OCI-LY7 (cell line): ENCODE measurements around the gene TMEM272. TPM values are rescaled to one million over a fixed set of nuclear protein-coding genes. Genes with fewer than 3 reads are reported as not detected.
"Not testable (repeated sequence)": the region's sequence is repeated elsewhere in the genome, so short reads cannot be mapped to it uniquely, and the experiment has no call there.

Source experiments
- BruUV-seq: library from RNA; stranded (reverse); fragments of 400-500 nt; replicated peaks from 2 replicates; lab custom pipeline; 2021; lab: Mats Ljungman, UMichigan
- CTCF ChIA-PET: fragments of 300-600 bp; sonication (Branson Sonifier 250); formaldehyde crosslinking; loops from one replicate; lab custom pipeline; 2022; ENCODE audit warnings: antibody characterized with exemption; ENCODE audit not compliant: unreplicated experiment; lab: Charles Lee
- POLR2A ChIA-PET: fragments of 300-600 bp; sonication (Branson Sonifier 250); formaldehyde crosslinking; loops from one replicate; lab custom pipeline; 2022; ENCODE audit warnings: antibody characterized with exemption; lab: Charles Lee
- DNase-seq: peaks from one replicate; pipeline ENCODE4 v3.0.0-alpha.2; 2015; ENCODE audit warnings: low spot score
- H2AFZ ChIP-seq: fragments of 200-600 bp; sonication (generic), shearing (Covaris generic); 2 replicates; pipeline ENCODE4 v1.6.1; 2014; ENCODE audit warnings: mild to moderate bottlenecking, antibody characterized with exemption, low read length, moderate library complexity
- H3K27ac ChIP-seq: fragments of 200-600 bp; sonication (generic); 2 replicates; pipeline ENCODE4 v1.5.1; 2014; ENCODE audit warnings: mixed run types, low read depth, mild to moderate bottlenecking, moderate library complexity, low read length, inconsistent platforms; ENCODE audit not compliant: poor library complexity, severe bottlenecking
- H3K36me3 ChIP-seq: fragments of 200-600 bp; sonication (generic); 2 replicates; pipeline ENCODE4 v1.6.1; 2014; ENCODE audit warnings: mild to moderate bottlenecking, antibody characterized with exemption, low read length, moderate library complexity, mixed read lengths; ENCODE audit not compliant: insufficient read depth
- H3K4me1 ChIP-seq: fragments of 200-600 bp; sonication (generic); 2 replicates; pipeline ENCODE4 v1.5.1; 2014; ENCODE audit warnings: mild to moderate bottlenecking, low read length; ENCODE audit not compliant: insufficient read depth, poor library complexity, severe bottlenecking
- H3K4me2 ChIP-seq: fragments of 200-600 bp; sonication (generic); 2 replicates; pipeline ENCODE4 v1.6.1; 2014; ENCODE audit warnings: mild to moderate bottlenecking, low read length
- H3K4me3 ChIP-seq: fragments of 200-600 bp; sonication (generic); 2 replicates; pipeline ENCODE4 v1.5.1; 2014; ENCODE audit warnings: mild to moderate bottlenecking, low read depth, low read length; ENCODE audit not compliant: poor library complexity, severe bottlenecking
- H3K79me2 ChIP-seq: fragments of 200-600 bp; sonication (generic); 2 replicates; pipeline ENCODE4 v1.6.1; 2016; ENCODE audit warnings: low read depth, mild to moderate bottlenecking, low read length, moderate library complexity, mixed read lengths; ENCODE audit not compliant: insufficient read depth
- H3K9me2 ChIP-seq: fragments of 200-600 bp; sonication (generic); 2 replicates; pipeline ENCODE4 v1.6.1; 2016; ENCODE audit warnings: mild to moderate bottlenecking, low read length, mixed read lengths; ENCODE audit not compliant: insufficient read depth
- H3K9me3 ChIP-seq: fragments of 200-600 bp; sonication (generic); 2 replicates; pipeline ENCODE4 v1.6.1; 2014; ENCODE audit warnings: mild to moderate bottlenecking, mixed run types, low read length, mixed read lengths
- H4K20me1 ChIP-seq: fragments of 200-600 bp; sonication (generic); 2 replicates; pipeline ENCODE4 v1.6.1; 2014; ENCODE audit warnings: mild to moderate bottlenecking, antibody characterized with exemption, low read length, moderate library complexity, mixed read lengths; ENCODE audit not compliant: insufficient read depth
- EZH2phosphoT487 ChIP-seq: fragments of 200-600 bp; sonication (generic); IDR thresholded peaks from 2 replicates; pipeline ENCODE4 v1.6.1; 2018; ENCODE audit warnings: low read depth, borderline replicate concordance, mild to moderate bottlenecking, mixed run types, antibody characterized with exemption, low read length, moderate library complexity, mixed read lengths
- intact Hi-C: fragments of 100-400 bp; cut with micrococcal nuclease; formaldehyde crosslinking; loops from one replicate; pipeline ENCODE4 v1.10.0; 2022; ENCODE audit not compliant: unreplicated experiment
- total RNA-seq, 2 experiments: library from RNA; depleted of rRNA in 1 of 2; stranded (reverse); fragments of >200 nt in 1 of 2; shearing (Covaris generic) in 1 of 2; gene quantifications; 2 replicates each; pipeline ENCODE4 v1.2.3, GENCODE V29; 2014 to 2022
- TF ChIP-seq, protein P1 (sequence below): fragments of 200-600 bp; sonication (generic); conservative IDR thresholded peaks from 2 replicates; pipeline ENCODE4 v1.5.1; 2014; ENCODE audit warnings: mild to moderate bottlenecking, antibody characterized with exemption, low read length, moderate library complexity, mixed read lengths

TMEM272 gene
- total RNA-seq, 2 experiments from 2014 or later: 0.41 to 0.46 TPM

DNA sequence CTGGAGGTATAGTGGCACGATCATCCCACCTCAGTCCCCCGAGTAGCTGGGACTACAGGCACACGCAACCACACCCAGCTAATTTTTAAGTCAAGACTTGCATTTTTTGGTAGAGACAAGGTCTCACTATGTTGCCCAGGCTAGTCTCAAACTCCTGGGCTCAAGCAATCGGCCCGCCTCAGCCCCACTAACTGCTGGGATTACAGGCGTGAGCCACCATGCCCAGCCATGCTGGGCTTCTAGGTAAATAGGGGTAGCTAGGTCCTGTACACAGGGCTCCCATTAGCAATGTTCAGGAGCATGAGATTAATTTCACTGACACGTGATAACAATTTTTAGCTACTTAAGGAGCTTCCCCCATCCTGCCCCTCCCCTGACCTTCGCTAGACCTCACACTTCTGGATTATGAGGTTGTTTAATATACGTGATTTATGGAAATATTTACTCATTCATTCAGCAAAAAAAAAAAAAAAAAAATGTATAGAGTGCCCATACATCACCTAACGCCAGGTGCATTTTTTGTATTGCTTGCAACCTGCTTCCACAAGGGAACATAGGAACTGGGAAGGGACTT is 19.2 kb downstream of the TMEM272 start:
- Histone ChIP-seq H3K9me3 (no peaks in the 10 kb centered on the region), H3K4me3 (peak overlapping the region; percentile 34), H3K4me1 (peaks cover 100% of the 10 kb centered on the region), H3K79me2 (no peaks in the 10 kb centered on the region), H3K36me3 (no peaks in the 10 kb centered on the region), H4K20me1 (no peaks in the 10 kb centered on the region), H3K9me2 (no peaks in the 10 kb centered on the region), H3K4me2 (peak overlapping the region; percentile 77), H3K27ac (peak overlapping the region; percentile 95), H2AFZ (peak overlapping the region; percentile 61; the same call in 1 of the 2 replicates)
- CTCF ChIA-PET: interaction anchor here (0.9 to 4.9 kb wide), 3 partner anchors 10 to 23 kb away, joined by 3 to 29 read pairs (median 5); no protein-coding TSS in a partner anchor
- intact Hi-C loops: loop anchor here (10.0 kb wide), 2 partner anchors 931 to 1231 kb away; no protein-coding TSS in a partner anchor
- DNase-seq: no peak
- POLR2A ChIA-PET: interaction anchor here (0.6 to 10.6 kb wide), 11 partner anchors 13 to 373 kb away, joined by 3 to 147 read pairs (median 4); partner anchors contain the start of genes ALG11 and INTS6
- TF ChIP-seq, protein P1, sequence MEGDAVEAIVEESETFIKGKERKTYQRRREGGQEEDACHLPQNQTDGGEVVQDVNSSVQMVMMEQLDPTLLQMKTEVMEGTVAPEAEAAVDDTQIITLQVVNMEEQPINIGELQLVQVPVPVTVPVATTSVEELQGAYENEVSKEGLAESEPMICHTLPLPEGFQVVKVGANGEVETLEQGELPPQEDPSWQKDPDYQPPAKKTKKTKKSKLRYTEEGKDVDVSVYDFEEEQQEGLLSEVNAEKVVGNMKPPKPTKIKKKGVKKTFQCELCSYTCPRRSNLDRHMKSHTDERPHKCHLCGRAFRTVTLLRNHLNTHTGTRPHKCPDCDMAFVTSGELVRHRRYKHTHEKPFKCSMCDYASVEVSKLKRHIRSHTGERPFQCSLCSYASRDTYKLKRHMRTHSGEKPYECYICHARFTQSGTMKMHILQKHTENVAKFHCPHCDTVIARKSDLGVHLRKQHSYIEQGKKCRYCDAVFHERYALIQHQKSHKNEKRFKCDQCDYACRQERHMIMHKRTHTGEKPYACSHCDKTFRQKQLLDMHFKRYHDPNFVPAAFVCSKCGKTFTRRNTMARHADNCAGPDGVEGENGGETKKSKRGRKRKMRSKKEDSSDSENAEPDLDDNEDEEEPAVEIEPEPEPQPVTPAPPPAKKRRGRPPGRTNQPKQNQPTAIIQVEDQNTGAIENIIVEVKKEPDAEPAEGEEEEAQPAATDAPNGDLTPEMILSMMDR: no peak
- no peak for TF ChIP-seq EZH2phosphoT487
- BruUV-seq: no TSS peak

DNA sequence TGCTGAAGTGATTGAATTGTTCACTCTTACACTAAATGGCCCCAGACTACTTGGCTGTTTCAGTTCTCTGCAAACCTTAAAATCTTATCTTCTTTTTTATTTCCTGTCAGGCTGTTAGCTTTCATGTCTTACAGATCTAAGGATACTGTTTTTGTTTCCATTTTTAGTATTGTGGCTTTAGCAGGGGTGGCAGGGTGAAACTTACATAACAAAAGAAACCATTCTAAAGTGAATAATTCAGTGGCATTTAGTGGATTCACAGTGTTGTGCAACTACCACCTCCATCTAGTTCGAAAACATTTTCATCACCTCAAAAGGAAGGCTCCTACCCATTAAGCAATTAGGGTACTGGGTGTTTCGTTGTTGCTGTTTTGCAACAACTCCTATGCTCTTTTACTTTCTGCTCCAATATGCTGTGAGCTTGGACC is 19.8 kb downstream of the TMEM272 start:
- intact Hi-C loops: loop anchor here (10.0 kb wide), 2 partner anchors 930 to 1230 kb away; no protein-coding TSS in a partner anchor
- DNase-seq: peak; percentile 72

DNA sequence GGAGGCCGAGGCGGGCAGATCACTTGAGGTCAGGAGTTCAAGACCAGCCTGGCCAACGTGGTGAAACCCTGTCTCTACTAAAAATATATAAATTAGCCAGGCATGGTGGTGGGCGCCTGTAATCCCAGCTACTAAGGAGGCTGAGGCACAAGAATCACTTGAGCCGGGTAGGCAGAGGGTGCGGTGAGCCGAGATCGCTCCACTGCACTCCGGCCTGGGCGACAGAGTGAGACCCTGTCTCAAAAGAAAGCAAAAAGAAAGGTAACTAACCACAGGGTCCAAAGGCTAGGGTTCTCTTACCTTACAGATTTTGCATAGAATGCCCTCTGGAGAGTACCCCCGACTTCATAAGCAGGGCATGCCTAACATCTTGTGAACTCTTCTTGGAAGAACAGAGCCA is 20.3 kb downstream of the TMEM272 start:
- H3K9me2 ChIP-seq, H3K36me3 ChIP-seq, H3K9me3 ChIP-seq, DNase-seq, H3K79me2 ChIP-seq, BruUV-seq, H4K20me1 ChIP-seq: not testable (repeated sequence)
- CTCF ChIA-PET: interaction anchor here (1.5 kb wide), 1 partner anchor 11 kb away, joined by 5 read pairs; no protein-coding TSS in a partner anchor
- Histone ChIP-seq H3K4me2 (peak overlapping the region; percentile 77), H3K4me1 (peaks cover 100% of the 10 kb centered on the region), H3K27ac (peak overlapping the region; percentile 95), H2AFZ (peak overlapping the region; percentile 61; the same call in 1 of the 2 replicates), H3K4me3 (peak overlapping the region; percentile 25)
- intact Hi-C loops: loop anchor here (10.0 kb wide), 2 partner anchors 930 to 1230 kb away; no protein-coding TSS in a partner anchor
- POLR2A ChIA-PET: interaction anchor here (1.0 to 10.6 kb wide), 3 partner anchors 12 to 18 kb away, joined by 3 to 147 read pairs (median 3); no protein-coding TSS in a partner anchor

More for the DNA sequence above, 19.8 kb downstream of the TMEM272 start:
- ChIA-PET CTCF (interaction anchor here (0.9 to 4.9 kb wide), 3 partner anchors 10 to 24 kb away, joined by 3 to 29 read pairs (median 5); no protein-coding TSS in a partner anchor), POLR2A (interaction anchor here (0.6 to 10.6 kb wide), 7 partner anchors 12 to 372 kb away, joined by 3 to 147 read pairs (median 4); partner anchors contain the start of genes ALG11 and INTS6)
- no TSS peak for BruUV-seq
- Histone ChIP-seq H3K9me2 (no peaks in the 10 kb centered on the region), H3K4me3 (peak overlapping the region; percentile 25), H3K9me3 (no peaks in the 10 kb centered on the region), H3K79me2 (no peaks in the 10 kb centered on the region), H3K4me2 (peak overlapping the region; percentile 77), H2AFZ (peak overlapping the region; percentile 61; the same call in 1 of the 2 replicates), H4K20me1 (no peaks in the 10 kb centered on the region), H3K4me1 (peaks cover 100% of the 10 kb centered on the region), H3K27ac (peak overlapping the region; percentile 95), H3K36me3 (no peaks in the 10 kb centered on the region)
- TF ChIP-seq, protein P1: no peak
- no peak for TF ChIP-seq EZH2phosphoT487
